Skeletal muscle tissue (tissue), 4 donors: ENCODE data around the gene F3. TPM values are rescaled to one million over a fixed set of nuclear protein-coding genes. Genes with fewer than 3 reads are reported as not detected.

ENCODE experiments used
- H3K27ac ChIP-seq: one replicate; pipeline ENCODE4 v1.7.0; 2013; ENCODE audit warnings: mild to moderate bottlenecking, low read depth, low read length, inconsistent platforms
- H3K27me3 ChIP-seq, 3 donors: one replicate each; pipeline ENCODE4 v1.7.0; 2013; ENCODE audit warnings: low read length in 3 of 3; ENCODE audit not compliant: control insufficient read depth in 3 of 3, insufficient read depth in 3 of 3
- H3K36me3 ChIP-seq, 3 donors: one replicate each; pipeline ENCODE4 v1.7.0; 2013; ENCODE audit warnings: low read length in 3 of 3; ENCODE audit not compliant: control insufficient read depth in 3 of 3, insufficient read depth in 3 of 3
- H3K4me1 ChIP-seq, 3 donors: one replicate each; pipeline ENCODE4 v1.7.0; 2013; ENCODE audit warnings: low read length in 3 of 3, mild to moderate bottlenecking in 3 of 3; ENCODE audit not compliant: control insufficient read depth in 3 of 3, insufficient read depth in 3 of 3
- H3K4me3 ChIP-seq, 3 donors: one replicate each; pipeline ENCODE4 v1.7.0; 2013; ENCODE audit warnings: low read length in 3 of 3
- H3K9ac ChIP-seq, 3 donors: one replicate each; pipeline ENCODE4 v1.7.0; 2013; ENCODE audit warnings: low read length in 3 of 3, mild to moderate bottlenecking in 3 of 3, moderate library complexity in 2 of 3, low read depth in 1 of 3
- H3K9me3 ChIP-seq, 3 donors: one replicate each; pipeline ENCODE4 v1.7.0; 2013; ENCODE audit warnings: low read length in 3 of 3; ENCODE audit not compliant: control insufficient read depth in 3 of 3
- total RNA-seq: library from RNA; depleted of rRNA; stranded (reverse); fragments of >200 nt; gene quantifications from one replicate; pipeline ENCODE4 v1.2.3, GENCODE V29; 2014
- donor health status: Osteomylitis.

F3 gene
- total RNA-seq, 1 donor from 2014 or later = 1.6 TPM

GRCh38 chr1:94553931-94554330 lies 12.4 kb upstream of the F3 start:
- Histone ChIP-seq H3K27me3 (peaks cover 0 to 11% (median 0%) of the 10 kb centered on the region in 3 donors), H3K27ac (no peak overlapping the region), H3K4me1 (peaks cover 0 to 2% (median 0%) of the 10 kb centered on the region in 3 donors), H3K4me3 (no peak overlapping the region), H3K9ac (no peak overlapping the region), H3K36me3 (no peaks in the 10 kb centered on the region), H3K9me3 (no peaks in the 10 kb centered on the region)

DNA sequence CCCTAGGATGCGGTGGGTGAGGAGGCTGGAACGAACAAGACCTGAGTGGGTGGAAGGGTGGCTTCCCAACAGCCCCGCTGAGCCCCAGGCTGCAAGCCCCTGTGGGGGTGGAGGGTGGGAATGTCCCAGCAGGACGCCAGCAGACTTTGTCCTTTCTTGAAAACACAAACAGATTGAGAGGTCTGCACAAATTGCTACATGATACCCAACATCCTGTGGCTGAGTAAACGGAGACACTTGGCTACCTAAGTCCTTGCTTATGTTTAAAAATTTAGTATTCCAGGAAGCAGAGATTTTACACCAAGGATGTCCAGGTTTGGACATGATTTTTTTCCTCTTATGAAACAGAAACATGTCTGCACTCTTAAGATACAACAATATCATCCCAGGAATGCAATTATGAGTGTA lies 11.8 kb upstream of the F3 start:
- Histone ChIP-seq H3K27ac (no peak overlapping the region), H3K36me3 (no peaks in the 10 kb centered on the region), H3K4me1 (peaks cover 0 to 2% (median 0%) of the 10 kb centered on the region in 3 donors), H3K4me3 (no peak overlapping the region), H3K9ac (no peak overlapping the region), H3K27me3 (peaks cover 0 to 11% (median 0%) of the 10 kb centered on the region in 3 donors), H3K9me3 (no peaks in the 10 kb centered on the region)

GRCh38 chr1:94552071-94552586 lies 10.6 kb upstream of the F3 start:
- Histone ChIP-seq H3K9me3 (no peaks in the 10 kb centered on the region), H3K36me3 (no peaks in the 10 kb centered on the region), H3K4me1 (peaks cover 0 to 2% (median 0%) of the 10 kb centered on the region in 3 donors), H3K4me3 (no peak overlapping the region), H3K27ac (no peak overlapping the region), H3K27me3 (peaks cover 0 to 11% (median 0%) of the 10 kb centered on the region in 3 donors), H3K9ac (no peak overlapping the region)

DNA sequence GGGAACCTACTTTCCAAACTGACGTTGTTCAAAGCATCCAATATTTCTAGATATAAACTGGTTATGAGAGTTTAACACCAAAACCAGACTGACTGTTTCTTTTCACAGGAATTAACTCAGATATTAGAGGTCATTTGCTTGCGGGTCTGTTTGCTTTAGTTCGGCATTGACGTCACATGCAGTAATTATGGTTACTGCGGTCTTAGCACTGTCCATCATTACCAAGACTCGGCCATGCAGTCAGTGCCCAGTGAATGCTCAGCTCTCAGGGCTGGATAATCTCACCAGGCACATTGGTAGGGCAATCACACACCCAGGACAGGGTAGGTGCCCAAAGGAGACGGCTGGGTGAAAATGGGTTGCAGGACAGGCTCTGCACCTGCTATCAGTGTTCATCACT lies 9.9 kb upstream of the F3 start:
- no peaks in the 10 kb centered on the region for H3K9me3 ChIP-seq
- no peak overlapping the region for H3K4me3 ChIP-seq
- peaks cover 0 to 2% (median 0%) of the 10 kb centered on the region in 3 donors for H3K4me1 ChIP-seq
- no peak overlapping the region for H3K27ac ChIP-seq
- peaks cover 0 to 11% (median 0%) of the 10 kb centered on the region in 3 donors for H3K27me3 ChIP-seq
- H3K9ac ChIP-seq = no peak overlapping the region
- H3K36me3 ChIP-seq = no peaks in the 10 kb centered on the region

DNA sequence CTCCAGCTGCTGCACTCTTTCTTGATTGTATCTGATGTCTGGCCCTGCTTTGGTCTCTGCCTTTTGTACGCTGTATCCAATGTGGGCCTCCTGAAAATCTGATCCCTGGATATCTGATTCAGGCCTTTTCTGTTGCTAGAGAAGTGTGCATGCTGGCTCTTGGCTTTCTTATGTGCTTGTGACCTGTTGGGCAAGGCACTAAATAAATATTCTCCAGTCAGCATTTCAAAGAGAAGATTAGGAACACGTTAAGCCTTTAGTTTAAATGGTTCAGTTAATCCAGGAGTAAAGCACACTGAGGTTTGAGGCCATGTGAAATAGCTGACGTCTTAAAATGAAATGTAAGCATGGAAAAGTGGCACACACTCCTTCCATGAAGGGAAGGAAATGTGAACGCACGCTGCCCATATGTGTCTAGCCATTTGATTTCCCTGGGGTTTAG lies 9.3 kb upstream of the F3 start:
- H3K9me3 ChIP-seq = no peaks in the 10 kb centered on the region
- H3K27me3 ChIP-seq = peaks cover 0 to 11% (median 0%) of the 10 kb centered on the region in 3 donors
- no peak overlapping the region for H3K4me3 ChIP-seq
- no peaks in the 10 kb centered on the region for H3K36me3 ChIP-seq
- H3K27ac ChIP-seq = no peak overlapping the region
- no peak overlapping the region for H3K9ac ChIP-seq
- H3K4me1 ChIP-seq = peaks cover 0 to 2% (median 0%) of the 10 kb centered on the region in 3 donors

DNA sequence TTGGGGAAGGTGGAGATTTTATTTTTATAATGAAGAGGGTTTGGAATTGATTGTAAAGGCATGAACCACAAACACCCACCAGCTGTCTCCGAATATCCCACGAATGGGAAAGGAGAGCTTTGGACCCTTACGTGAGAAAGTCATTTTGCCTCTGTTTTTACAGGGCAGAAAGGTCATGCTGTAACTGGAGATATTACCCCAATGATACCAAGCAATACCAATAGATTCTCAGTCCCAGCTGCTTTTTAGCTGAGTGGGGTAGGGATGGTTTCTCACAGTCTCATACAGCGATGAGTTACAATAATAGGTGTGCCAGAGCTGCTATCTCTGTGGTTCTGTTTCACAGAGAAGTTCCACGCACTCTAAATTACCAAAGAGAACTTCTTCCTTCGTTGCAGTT lies 8.8 kb upstream of the F3 start:
- H3K36me3 ChIP-seq = no peaks in the 10 kb centered on the region
- H3K27ac ChIP-seq = no peak overlapping the region
- H3K27me3 ChIP-seq = peaks cover 0 to 10% (median 0%) of the 10 kb centered on the region in 3 donors
- H3K9ac ChIP-seq = no peak overlapping the region
- no peaks in the 10 kb centered on the region for H3K9me3 ChIP-seq
- no peak overlapping the region for H3K4me3 ChIP-seq
- H3K4me1 ChIP-seq = peaks cover 0 to 2% (median 0%) of the 10 kb centered on the region in 3 donors

- Histone ChIP-seq H3K9ac (no peak overlapping the region), H3K36me3 (no peaks in the 10 kb centered on the region), H3K27ac (no peak overlapping the region), H3K4me1 (peaks cover 0 to 2% (median 0%) of the 10 kb centered on the region in 3 donors), H3K4me3 (no peak overlapping the region), H3K9me3 (no peaks in the 10 kb centered on the region), H3K27me3 (peaks cover 0 to 7% (median 0%) of the 10 kb centered on the region in 3 donors)
Observed at GRCh38 chr1:94549706-94550105, 8.1 kb upstream of the F3 start.

DNA sequence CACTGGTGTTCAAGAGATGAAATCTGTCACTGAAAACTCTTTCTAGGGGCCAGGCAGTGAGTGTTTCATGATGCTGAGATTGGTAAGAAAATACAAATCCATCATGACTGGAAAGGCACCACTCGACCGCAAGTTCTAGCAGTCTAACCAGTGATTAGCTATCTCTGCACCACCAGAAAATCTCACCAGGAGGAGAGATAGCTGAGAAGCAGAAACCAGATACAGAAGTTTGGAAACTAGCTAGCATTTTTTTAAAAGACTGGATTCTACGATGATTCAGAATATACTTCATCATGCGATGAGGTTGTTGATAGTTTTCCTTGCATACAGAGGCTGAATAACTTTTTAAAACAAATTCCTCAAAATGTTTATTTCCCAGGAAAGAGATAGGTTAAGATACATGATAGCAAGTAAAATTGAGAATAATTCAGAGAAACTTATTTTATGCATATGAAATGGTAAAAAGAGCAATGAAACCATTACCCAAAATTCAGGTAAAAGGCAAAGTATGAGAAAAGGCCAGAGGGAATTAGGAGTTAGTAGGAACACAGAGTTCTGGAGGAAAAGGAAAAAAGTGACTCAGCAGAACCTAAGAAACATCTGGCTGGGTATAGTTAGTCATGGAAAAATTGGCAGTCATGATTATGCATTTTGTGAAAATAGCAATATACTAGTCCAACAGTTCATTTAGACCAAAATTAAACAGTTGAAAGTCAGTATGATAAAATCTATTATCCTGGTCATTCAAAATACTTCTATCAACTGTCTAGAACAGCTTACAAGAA lies 3.3 kb upstream of the F3 start:
- Histone ChIP-seq H3K9ac (no peak overlapping the region), H3K27ac (no peak overlapping the region), H3K4me3 (no peak overlapping the region), H3K36me3 (no peaks in the 10 kb centered on the region), H3K9me3 (no peaks in the 10 kb centered on the region), H3K4me1 (peaks cover 5 to 12% (median 11%) of the 10 kb centered on the region in 3 donors), H3K27me3 (peaks cover 15 to 26% (median 16%) of the 10 kb centered on the region in 3 donors)

DNA sequence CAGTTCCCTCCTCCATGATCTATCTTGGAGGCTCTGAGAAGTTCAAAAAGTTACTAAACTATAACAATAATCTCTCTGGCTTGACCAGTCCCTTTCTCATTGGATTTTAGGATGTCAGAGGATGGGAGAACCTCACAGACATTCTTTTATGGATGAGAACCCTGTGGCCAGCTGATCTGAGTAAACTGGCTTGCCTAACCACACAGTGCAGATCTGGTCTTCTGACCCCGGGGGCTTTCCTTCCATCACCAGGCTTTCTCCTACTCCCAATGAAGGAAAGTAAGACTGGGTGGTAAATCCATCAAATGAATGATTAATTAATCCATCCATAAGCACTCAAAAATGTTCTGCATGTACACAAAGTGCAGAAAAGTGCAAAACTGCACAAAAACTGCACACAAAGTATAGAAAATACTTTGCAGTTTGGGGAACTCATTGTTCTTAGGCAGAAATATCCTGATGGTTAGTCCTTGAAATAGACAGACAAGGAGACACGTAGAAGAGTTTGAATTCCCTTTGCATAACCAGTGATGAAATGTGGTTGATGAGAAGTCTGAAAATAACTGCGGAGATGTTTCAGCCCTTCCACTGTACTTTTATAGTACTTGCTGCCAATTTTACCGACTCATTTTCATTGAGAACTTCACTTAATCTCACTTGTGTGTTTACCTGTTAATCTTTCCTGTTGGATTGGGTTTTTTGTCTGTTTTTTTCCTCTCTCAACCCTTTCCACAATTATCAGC lies 2.5 kb upstream of the F3 start:
- Histone ChIP-seq H3K9ac (no peak overlapping the region), H3K4me3 (no peak overlapping the region), H3K9me3 (no peaks in the 10 kb centered on the region), H3K27ac (no peak overlapping the region), H3K36me3 (no peaks in the 10 kb centered on the region), H3K4me1 (peaks cover 7 to 12% (median 11%) of the 10 kb centered on the region in 3 donors), H3K27me3 (peaks cover 15 to 26% (median 16%) of the 10 kb centered on the region in 3 donors)
